ENCODE data around the gene GRB10. TPM values are rescaled to one million over a fixed set of nuclear protein-coding genes. Genes with fewer than 3 reads are reported as not detected.

GRB10 gene
- total RNA-seq, 1 experiment from 2014 or later, result 38.3 TPM

- no peak for ATAC-seq
- CTCF ChIA-PET, result no interaction called here
- DNase-seq (ENCODE audit: low read depth, low spot score), result no peak
- no peaks in the 10 kb centered on the region for H3K4me1 ChIP-seq (ENCODE audit: control insufficient read depth, insufficient read depth, low read length)
- no peak for TF ChIP-seq TCF7L2 (IDR thresholded peaks at IDR 0.05; ENCODE audit: low read depth, low read length)
- in situ Hi-C loops (cut with HindIII; ENCODE audit: low pct_unique_long_range_greater_than_20kb, low sequenced_read_pairs) (no loop called here), intact Hi-C loops (cut with micrococcal nuclease; ENCODE audit: unreplicated experiment) (no loop called here)
- no peaks in the 10 kb centered on the region for H3K36me3 ChIP-seq (ENCODE audit: control insufficient read depth, insufficient read depth, low read length)
- no peaks in the 10 kb centered on the region for H3K27me3 ChIP-seq (ENCODE audit: control insufficient read depth, insufficient read depth, low read length)
- BruUV-seq (replicated peaks), result no TSS peak
- POLR2A ChIA-PET, result no interaction called here
- no peak overlapping the region for H3K4me3 ChIP-seq (ENCODE audit: low read depth in 2 of 2, low read length in 2 of 2)
- H3K27ac ChIP-seq (ENCODE audit: low read length), result no peak overlapping the region
- H3K9me3 ChIP-seq (ENCODE audit: control insufficient read depth, insufficient read depth, low read depth, low read length), result no peaks in the 10 kb centered on the region
Observed at GRCh38 chr7:50822110-50822509, 39.4 kb upstream of the GRB10 start.

- POLR2A ChIA-PET, result no interaction called here
- no TSS peak for BruUV-seq (replicated peaks)
- DNase-seq (ENCODE audit: low read depth, low spot score), result peak; percentile 70
Observed at GRCh38 chr7:50821457-50822008, 38.8 kb upstream of the GRB10 start.

More at GRCh38 chr7:50821457-50822008, 38.8 kb upstream of the GRB10 start:
- intact Hi-C loops (cut with micrococcal nuclease; ENCODE audit: unreplicated experiment), result no loop called here
- CTCF ChIA-PET, result no interaction called here
- TF ChIP-seq REST (IDR thresholded peaks at IDR 0.05; ENCODE audit: insufficient read depth in 1 of 2, low read depth in 2 of 2, low read length in 1 of 2) (no peak), POLR2AphosphoS5 (IDR thresholded peaks at IDR 0.05; ENCODE audit: low read depth, low read length) (no peak), CTCF (IDR thresholded peaks at IDR 0.05) (no peak), TCF7L2 (IDR thresholded peaks at IDR 0.05; ENCODE audit: low read depth, low read length) (no peak), SIN3A (IDR thresholded peaks at IDR 0.05; ENCODE audit: borderline replicate concordance, insufficient read depth, low read depth, low read length) (no peak)
- ATAC-seq, result peak; percentile 34; the same call in 1 of the 2 replicates
- no peak overlapping the region for H3K27ac ChIP-seq (ENCODE audit: low read length)
- in situ Hi-C loops (cut with HindIII; ENCODE audit: low pct_unique_long_range_greater_than_20kb, low sequenced_read_pairs), result no loop called here
- H3K27me3 ChIP-seq (ENCODE audit: control insufficient read depth, insufficient read depth, low read length), result no peaks in the 10 kb centered on the region
- H3K9me3 ChIP-seq (ENCODE audit: control insufficient read depth, insufficient read depth, low read depth, low read length), result no peaks in the 10 kb centered on the region
- no peaks in the 10 kb centered on the region for H3K4me1 ChIP-seq (ENCODE audit: control insufficient read depth, insufficient read depth, low read length)
- no peaks in the 10 kb centered on the region for H3K36me3 ChIP-seq (ENCODE audit: control insufficient read depth, insufficient read depth, low read length)
- no peak overlapping the region; a peak in 1 of 4 replicates for H3K4me3 ChIP-seq (ENCODE audit: low read depth in 2 of 2, low read length in 2 of 2)
